Measurements from ENCODE around the gene TUBGCP6.

DNA sequence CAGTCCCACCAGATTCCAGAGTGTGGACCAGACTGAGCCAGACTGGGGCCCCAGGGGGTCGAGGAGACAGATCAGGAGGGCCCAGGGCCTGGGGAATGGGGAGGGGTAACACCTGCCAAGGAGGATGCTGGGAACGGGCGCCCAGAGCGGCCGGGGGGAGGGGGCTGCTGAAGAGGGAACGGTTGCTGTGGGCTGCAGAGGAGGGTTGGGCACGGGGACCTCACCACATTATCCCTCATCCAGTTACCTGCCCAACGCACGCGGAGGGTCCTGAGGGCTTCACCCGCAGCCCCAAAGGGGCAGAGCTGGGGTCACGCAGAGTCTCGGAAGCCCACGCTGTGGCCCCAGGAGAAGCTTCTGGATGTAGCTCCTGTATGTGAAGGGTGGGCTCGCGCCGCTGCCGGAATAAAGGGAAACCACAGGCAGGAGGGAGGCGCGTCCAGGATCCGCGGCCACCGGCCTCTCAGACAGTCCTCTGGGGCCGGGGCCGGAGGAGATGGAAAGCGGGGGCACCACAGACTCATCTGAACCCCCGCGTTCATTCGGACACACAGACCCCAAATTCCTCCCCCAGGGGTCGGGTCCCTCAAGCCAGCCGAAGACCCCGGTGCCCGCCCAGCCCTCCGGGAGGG, 44.9 kb downstream of the TUBGCP6 start:
- TF ChIP-seq, protein P1, sequence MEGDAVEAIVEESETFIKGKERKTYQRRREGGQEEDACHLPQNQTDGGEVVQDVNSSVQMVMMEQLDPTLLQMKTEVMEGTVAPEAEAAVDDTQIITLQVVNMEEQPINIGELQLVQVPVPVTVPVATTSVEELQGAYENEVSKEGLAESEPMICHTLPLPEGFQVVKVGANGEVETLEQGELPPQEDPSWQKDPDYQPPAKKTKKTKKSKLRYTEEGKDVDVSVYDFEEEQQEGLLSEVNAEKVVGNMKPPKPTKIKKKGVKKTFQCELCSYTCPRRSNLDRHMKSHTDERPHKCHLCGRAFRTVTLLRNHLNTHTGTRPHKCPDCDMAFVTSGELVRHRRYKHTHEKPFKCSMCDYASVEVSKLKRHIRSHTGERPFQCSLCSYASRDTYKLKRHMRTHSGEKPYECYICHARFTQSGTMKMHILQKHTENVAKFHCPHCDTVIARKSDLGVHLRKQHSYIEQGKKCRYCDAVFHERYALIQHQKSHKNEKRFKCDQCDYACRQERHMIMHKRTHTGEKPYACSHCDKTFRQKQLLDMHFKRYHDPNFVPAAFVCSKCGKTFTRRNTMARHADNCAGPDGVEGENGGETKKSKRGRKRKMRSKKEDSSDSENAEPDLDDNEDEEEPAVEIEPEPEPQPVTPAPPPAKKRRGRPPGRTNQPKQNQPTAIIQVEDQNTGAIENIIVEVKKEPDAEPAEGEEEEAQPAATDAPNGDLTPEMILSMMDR (conservative IDR thresholded peaks at IDR 0.05; ENCODE audit: low read length) = no peak
- no peak for TF ChIP-seq EZH2phosphoT487 (IDR thresholded peaks at IDR 0.05; ENCODE audit: borderline replicate concordance)
